SK-N-SH (cell line): ENCODE data around the gene TSHZ2. TPM values are rescaled to one million over a fixed set of nuclear protein-coding genes. Genes with fewer than 3 reads are reported as not detected.

ENCODE experiments used
- CTCF ChIA-PET: fragments of 300-600, 350-600 bp; formaldehyde crosslinking; extraction: SDS; loops from one replicate; lab custom pipeline; 2021; lab: Yijun Ruan, JAX
- POLR2A ChIA-PET: fragments of 350-600 bp; sonication (Branson Sonifier 250); formaldehyde crosslinking; extraction: SDS; loops from one replicate; lab custom pipeline; 2020; ENCODE audit warnings: antibody characterized with exemption, inconsistent platforms; lab: Yijun Ruan, JAX
- DNase-seq: peaks from one replicate; pipeline ENCODE4 v3.0.0; 2012
- H2AFZ ChIP-seq: fragments of 200-600 bp; sonication (generic); 2 replicates; pipeline ENCODE4 v1.8.1; 2016; ENCODE audit warnings: antibody characterized with exemption, mild to moderate bottlenecking, low read depth
- H3F3A ChIP-seq: fragments of 200-600 bp; sonication (generic); replicated peaks from 2 replicates; pipeline ENCODE3; 2016; ENCODE audit warnings: antibody characterized with exemption, mild to moderate bottlenecking; ENCODE audit not compliant: insufficient read depth
- H3K27ac ChIP-seq, 2 experiments: fragments of 200-500 bp in 1 of 2; fragments of 200-600 bp in 1 of 2; sonication (Bioruptor generic) in 1 of 2; sonication (generic), shearing (Covaris generic) in 1 of 2; 2 replicates each; pipeline versions ENCODE4 v1.5.1 to v1.6.1; 2014 to 2016; ENCODE audit warnings: low read depth in 2 of 2, inconsistent platforms in 1 of 2, low read length in 1 of 2, mild to moderate bottlenecking in 1 of 2, mixed read lengths in 1 of 2
- H3K27me3 ChIP-seq: fragments of 200-600 bp; sonication (generic), shearing (Covaris generic); 2 replicates; pipeline ENCODE4 v1.6.1; 2016; ENCODE audit warnings: mixed run types; ENCODE audit not compliant: insufficient read depth
- H3K36me3 ChIP-seq, 2 experiments: fragments of 200-500 bp in 1 of 2; fragments of 200-600 bp in 1 of 2; sonication (Bioruptor generic) in 1 of 2; sonication (generic) in 1 of 2; replicated peaks in 1 of 2; 2 replicates each; pipeline versions ENCODE3 to v1.5.1; 2014 to 2016; ENCODE audit warnings: low read length in 1 of 2, mild to moderate bottlenecking in 1 of 2; ENCODE audit not compliant: insufficient read depth in 2 of 2, control insufficient read depth in 1 of 2
- H3K4me1 ChIP-seq, 2 experiments: fragments of 200-500 bp in 1 of 2; fragments of 200-600 bp in 1 of 2; sonication (Bioruptor generic) in 1 of 2; sonication (generic), shearing (Covaris generic) in 1 of 2; 2 replicates each; pipeline versions ENCODE4 v1.5.1 to v1.6.1; 2014 to 2016; ENCODE audit warnings: low read depth in 1 of 2, low read length in 1 of 2, mixed run types in 1 of 2; ENCODE audit not compliant: insufficient read depth in 2 of 2, control insufficient read depth in 1 of 2
- H3K4me2 ChIP-seq: fragments of 200-600 bp; sonication (generic), shearing (Covaris generic); 2 replicates; pipeline ENCODE4 v1.6.1; 2017; ENCODE audit warnings: mixed run types
- H3K4me3 ChIP-seq, 2 experiments: fragments of 200-500 bp in 1 of 2; fragments of 200-600 bp in 1 of 2; sonication (Bioruptor generic) in 1 of 2; sonication (generic), shearing (Covaris generic) in 1 of 2; 2 replicates each; pipeline versions ENCODE4 v1.5.1 to v1.8.1; 2014 to 2016; ENCODE audit warnings: low read depth in 2 of 2, inconsistent platforms in 1 of 2, low read length in 1 of 2, mild to moderate bottlenecking in 1 of 2, mixed read lengths in 1 of 2, moderate library complexity in 1 of 2
- H3K79me2 ChIP-seq: fragments of 200-600 bp; sonication (generic); 2 replicates; pipeline ENCODE4 v1.8.1; 2017; ENCODE audit warnings: mild to moderate bottlenecking; ENCODE audit not compliant: insufficient read depth
- H3K9ac ChIP-seq: fragments of 200-600 bp; sonication (generic); 2 replicates; pipeline ENCODE4 v1.6.1; 2017; ENCODE audit warnings: mixed run types
- H3K9me2 ChIP-seq: fragments of 200-600 bp; sonication (generic); 2 replicates; pipeline ENCODE4 v1.6.1; 2017; ENCODE audit warnings: mixed run types
- H3K9me3 ChIP-seq: fragments of 200-600 bp; sonication (generic); 2 replicates; pipeline ENCODE4 v1.6.1; 2017; ENCODE audit warnings: mixed run types, mild to moderate bottlenecking, moderate library complexity
- H4K20me1 ChIP-seq: fragments of 200-600 bp; sonication (generic); 2 replicates; pipeline ENCODE4 v1.6.1; 2017; ENCODE audit warnings: mild to moderate bottlenecking, mixed run types; ENCODE audit not compliant: insufficient read depth
- CHD2 ChIP-seq: fragments of 150-350 bp; IDR thresholded peaks from 2 replicates; pipeline ENCODE4 v1.6.1; 2018; ENCODE audit warnings: low read length; ENCODE audit not compliant: partially characterized antibody
- MAX ChIP-seq: IDR thresholded peaks from 2 replicates; pipeline ENCODE4 v1.4.0; 2012; ENCODE audit warnings: low read depth
- MEF2A ChIP-seq: IDR thresholded peaks from 2 replicates; pipeline ENCODE4 v1.4.0; 2012; ENCODE audit warnings: low read depth, borderline replicate concordance
- MXI1 ChIP-seq: IDR thresholded peaks from 2 replicates; pipeline ENCODE4 v1.6.1; 2012; ENCODE audit warnings: mild to moderate bottlenecking, low read depth, low read length, improper control_type of control experiment
- PBX3 ChIP-seq: IDR thresholded peaks from 2 replicates; pipeline ENCODE4; 2012
- RAD21 ChIP-seq: IDR thresholded peaks from 2 replicates; pipeline ENCODE4 v1.6.1; 2012; ENCODE audit warnings: mild to moderate bottlenecking, low read length
- REST ChIP-seq: IDR thresholded peaks from 2 replicates; pipeline ENCODE4 v1.6.1; 2012; ENCODE audit warnings: mild to moderate bottlenecking, low read depth, low read length, moderate library complexity
- RXRA ChIP-seq: IDR thresholded peaks from 2 replicates; pipeline ENCODE4 v1.4.0; 2012; ENCODE audit warnings: low read depth, mild to moderate bottlenecking, borderline replicate concordance
- TAF1 ChIP-seq: IDR thresholded peaks from 2 replicates; pipeline ENCODE4 v1.6.1; 2012; ENCODE audit warnings: low read depth, mild to moderate bottlenecking, low read length, moderate library complexity, borderline replicate concordance
- TCF12 ChIP-seq: IDR thresholded peaks from 2 replicates; pipeline ENCODE4 v1.4.0; 2012
- TEAD4 ChIP-seq: IDR thresholded peaks from 2 replicates; pipeline ENCODE4 v1.4.0; 2012; ENCODE audit warnings: mild to moderate bottlenecking, borderline replicate concordance; ENCODE audit not compliant: insufficient read depth
- USF1 ChIP-seq: IDR thresholded peaks from 2 replicates; pipeline ENCODE4 v1.4.0; 2012; ENCODE audit warnings: low read depth, borderline replicate concordance
- USF2 ChIP-seq: fragments of 150-350 bp; IDR thresholded peaks from 2 replicates; pipeline ENCODE4 v1.6.1; 2017; ENCODE audit warnings: antibody characterized with exemption, low read length, low read depth, borderline replicate concordance
- ZBTB33 ChIP-seq: IDR thresholded peaks from 2 replicates; pipeline ENCODE4 v1.4.0; 2012; ENCODE audit warnings: low read depth, borderline replicate concordance
- WGBS: methylation state at CpG from one replicate; pipeline ENCODE4 v1.1.6; 2017; ENCODE audit warnings: low lambda C conversion rate; 5-methylcytosine and 5-hydroxymethylcytosine counted together
- polyA plus RNA-seq, 3 experiments: library from polyadenylated mRNA; depleted of rRNA; stranded (reverse); fragments of >200 nt; gene quantifications; 2 replicates each; pipeline ENCODE4 v1.2.3, GENCODE V29; 2012

TSHZ2 gene
- polyA plus RNA-seq, 1 of the 3 experiments (the other 2 are of a cell fraction): 0.13 TPM

- H3K36me3 ChIP-seq: no peaks in the 10 kb centered on the region
- no peak overlapping the region for H3K27ac ChIP-seq
- no peaks in the 10 kb centered on the region for H3K27me3 ChIP-seq
- no peaks in the 10 kb centered on the region for H3K79me2 ChIP-seq
- no peaks in the 10 kb centered on the region for H4K20me1 ChIP-seq
- peaks cover 0 to 3% of the 10 kb centered on the region in 2 experiments; a peak in 2 of 4 replicates for H3K4me1 ChIP-seq
- H3K9me2 ChIP-seq: no peaks in the 10 kb centered on the region
- H2AFZ ChIP-seq: no peak overlapping the region
- no peak overlapping the region for H3K4me3 ChIP-seq
- no peak for DNase-seq
- POLR2A ChIA-PET: no interaction called here
- TF ChIP-seq REST: no peak
- no peak for TF ChIP-seq MAX
- no peak for TF ChIP-seq MXI1
- TF ChIP-seq MEF2A: no peak
- TF ChIP-seq TEAD4: no peak
- no peak for TF ChIP-seq ZBTB33
- no peak for TF ChIP-seq TCF12
- no peak for TF ChIP-seq RXRA
- no peak for TF ChIP-seq CHD2
- no peak for TF ChIP-seq USF1
- TF ChIP-seq TAF1: no peak
- no peak for TF ChIP-seq RAD21
- no peak for TF ChIP-seq PBX3
- TF ChIP-seq USF2: no peak
- TF ChIP-seq, all 33 proteins: peak for 0
- H3K4me2 ChIP-seq: no peak overlapping the region
- H3F3A ChIP-seq: no peaks in the 10 kb centered on the region
- no peaks in the 10 kb centered on the region for H3K9me3 ChIP-seq
- WGBS: 66% methylated on average over 5 of the region's 5 CpGs
- CTCF ChIA-PET: no interaction called here
- no peak overlapping the region for H3K9ac ChIP-seq
These were observed 72.1 kb downstream of the TSHZ2 start for GRCh38 chr20:53044296-53044695.
